DND-41 (cell line): Measurements from ENCODE around the gene APOM.

Experiments
- EZH2 ChIP-seq: IDR thresholded peaks from 3 replicates; pipeline ENCODE4 v1.6.1; 2012; ENCODE audit warnings: borderline replicate concordance, low read depth, mild to moderate bottlenecking, moderate library complexity, low read length, inconsistent platforms; ENCODE audit not compliant: severe bottlenecking
- TF ChIP-seq, protein P1 (sequence below): IDR thresholded peaks from 2 replicates; pipeline ENCODE4 v1.5.1; 2012; ENCODE audit warnings: borderline replicate concordance, low read length, moderate library complexity, mild to moderate bottlenecking; ENCODE audit not compliant: poor library complexity, severe bottlenecking; ENCODE audit errors: extremely low read depth

DNA sequence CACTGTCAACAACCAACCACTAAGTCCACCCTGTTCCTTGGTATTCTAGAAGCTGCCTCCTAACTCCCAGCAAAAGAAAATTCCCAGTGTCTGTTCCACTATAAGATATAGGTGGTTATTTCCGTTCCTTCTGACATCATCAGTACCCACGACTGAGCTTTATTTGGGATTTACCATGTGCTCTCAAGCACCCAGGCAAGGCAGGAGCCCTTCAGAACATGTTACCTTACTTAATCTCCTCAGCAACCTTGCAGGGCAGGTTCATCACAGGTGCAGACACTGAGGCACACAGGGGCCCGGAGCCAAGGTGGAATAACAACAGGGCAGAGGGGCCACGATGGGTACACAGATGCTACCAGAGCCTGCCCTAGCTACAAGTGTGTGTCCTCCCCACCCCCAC is 36.7 kb downstream of the APOM start:
- TF ChIP-seq, protein P1, sequence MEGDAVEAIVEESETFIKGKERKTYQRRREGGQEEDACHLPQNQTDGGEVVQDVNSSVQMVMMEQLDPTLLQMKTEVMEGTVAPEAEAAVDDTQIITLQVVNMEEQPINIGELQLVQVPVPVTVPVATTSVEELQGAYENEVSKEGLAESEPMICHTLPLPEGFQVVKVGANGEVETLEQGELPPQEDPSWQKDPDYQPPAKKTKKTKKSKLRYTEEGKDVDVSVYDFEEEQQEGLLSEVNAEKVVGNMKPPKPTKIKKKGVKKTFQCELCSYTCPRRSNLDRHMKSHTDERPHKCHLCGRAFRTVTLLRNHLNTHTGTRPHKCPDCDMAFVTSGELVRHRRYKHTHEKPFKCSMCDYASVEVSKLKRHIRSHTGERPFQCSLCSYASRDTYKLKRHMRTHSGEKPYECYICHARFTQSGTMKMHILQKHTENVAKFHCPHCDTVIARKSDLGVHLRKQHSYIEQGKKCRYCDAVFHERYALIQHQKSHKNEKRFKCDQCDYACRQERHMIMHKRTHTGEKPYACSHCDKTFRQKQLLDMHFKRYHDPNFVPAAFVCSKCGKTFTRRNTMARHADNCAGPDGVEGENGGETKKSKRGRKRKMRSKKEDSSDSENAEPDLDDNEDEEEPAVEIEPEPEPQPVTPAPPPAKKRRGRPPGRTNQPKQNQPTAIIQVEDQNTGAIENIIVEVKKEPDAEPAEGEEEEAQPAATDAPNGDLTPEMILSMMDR, result no peak
- no peak for TF ChIP-seq EZH2
